CD4-positive, alpha-beta memory T cell (primary cell): ENCODE measurements around the gene C8G. TPM values are rescaled to one million over a fixed set of nuclear protein-coding genes. Genes with fewer than 3 reads are reported as not detected.

ENCODE experiments used
- CTCF ChIA-PET: fragments of 350-600 bp; sonication (Branson Sonifier 250); formaldehyde crosslinking; loops from one replicate; lab custom pipeline; 2021; ENCODE audit warnings: inconsistent platforms; ENCODE audit not compliant: partially characterized antibody; lab: Charles Lee
- POLR2A ChIA-PET: fragments of 350-600 bp; sonication (Branson Sonifier 250); formaldehyde crosslinking; loops from one replicate; lab custom pipeline; 2021; ENCODE audit not compliant: partially characterized antibody; lab: Charles Lee
- DNase-seq, 5 donors: peaks; one replicate each; pipeline versions ENCODE4 v3.0.0 to v3.0.0-alpha.2; 2020 to 2022; ENCODE audit warnings: mixed read lengths in 1 of 5
- H3K27ac ChIP-seq: one replicate; pipeline ENCODE4 v1.7.0; 2013; ENCODE audit warnings: low read depth, low read length
- H3K27me3 ChIP-seq: 2 replicates; pipeline ENCODE4 v1.7.0; 2013; ENCODE audit warnings: mild to moderate bottlenecking, low read length, moderate library complexity; ENCODE audit not compliant: insufficient read depth
- H3K36me3 ChIP-seq: 2 replicates; pipeline ENCODE4 v1.7.0; 2013; ENCODE audit warnings: mild to moderate bottlenecking, low read length, moderate library complexity; ENCODE audit not compliant: insufficient read depth
- H3K4me1 ChIP-seq: 2 replicates; pipeline ENCODE4 v1.7.0; 2013; ENCODE audit warnings: mild to moderate bottlenecking, low read length, moderate library complexity; ENCODE audit not compliant: insufficient read depth
- H3K4me3 ChIP-seq, 2 donors: one replicate each; pipeline ENCODE4 v1.7.0; 2013; ENCODE audit warnings: low read length in 2 of 2, mild to moderate bottlenecking in 1 of 2
- H3K9me3 ChIP-seq, 2 donors: one replicate each; pipeline ENCODE4 v1.7.0; 2013; ENCODE audit warnings: low read length in 2 of 2, control low read depth in 1 of 2; ENCODE audit not compliant: control insufficient read depth in 1 of 2
- H3K27ac Mint-ChIP-seq, 7 donors: one replicate each; pipeline ENCODE4 v1.8.0; 2020 to 2021; ENCODE audit warnings: mixed read lengths in 7 of 7, mild to moderate bottlenecking in 6 of 7, inconsistent platforms in 3 of 7, moderate library complexity in 3 of 7
- H3K27me3 Mint-ChIP-seq, 2 donors: one replicate each; pipeline ENCODE4 v1.8.0; 2020 to 2021; ENCODE audit warnings: mixed read lengths in 2 of 2
- H3K36me3 Mint-ChIP-seq, 2 donors: one replicate each; pipeline ENCODE4 v1.8.0; 2020 to 2021; ENCODE audit warnings: mixed read lengths in 2 of 2, inconsistent platforms in 1 of 2, mild to moderate bottlenecking in 1 of 2
- H3K4me1 Mint-ChIP-seq, 4 donors: one replicate each; pipeline ENCODE4 v1.8.0; 2020 to 2021; ENCODE audit warnings: mixed read lengths in 4 of 4, mild to moderate bottlenecking in 1 of 4
- H3K4me3 Mint-ChIP-seq, 8 donors: one replicate each; pipeline ENCODE4 v1.8.0; 2020 to 2021; ENCODE audit warnings: mixed read lengths in 8 of 8, mild to moderate bottlenecking in 7 of 8, moderate library complexity in 6 of 8, inconsistent platforms in 3 of 8
- H3K9me3 Mint-ChIP-seq, 8 donors: one replicate each; pipeline ENCODE4 v1.8.0; 2020 to 2021; ENCODE audit warnings: mixed read lengths in 8 of 8, mild to moderate bottlenecking in 5 of 8, inconsistent platforms in 3 of 8, moderate library complexity in 1 of 8
- intact Hi-C: fragments of 100-400 bp; cut with micrococcal nuclease; formaldehyde crosslinking; loops from one replicate; pipeline ENCODE4 v1.15.1; 2023
- polyA plus RNA-seq, 2 donors: library from polyadenylated mRNA; unstranded; fragments of 300-500 nt; fragmentation: Illumina TruSeq; gene quantifications; one replicate each; pipeline ENCODE4 v1.2.3, GENCODE V29; 2021
- total RNA-seq, 2 experiments: library from RNA; stranded (reverse); gene quantifications; one replicate each; pipeline ENCODE4 v1.2.3, GENCODE V29; 2021

C8G gene
- total and polyA plus RNA-seq, 4 experiments from 2014 or later, result 0.60 to 2.2 (median 2.2) TPM; not detected in 1

GRCh38 chr9:136934277-136934676 lies 10.8 kb upstream of the C8G start:
- H3K36me3 ChIP-seq, result no peaks in the 10 kb centered on the region
- H3K4me1 Mint-ChIP-seq, result peaks cover under 1 to 10% (median 5%) of the 10 kb centered on the region in 4 donors
- POLR2A ChIA-PET, result no interaction called here
- no peaks in the 10 kb centered on the region for H3K4me1 ChIP-seq
- peaks cover 7 to 10% of the 10 kb centered on the region in 2 donors for H3K36me3 Mint-ChIP-seq
- peak overlapping the region in 2 of 7 donors; percentile 74 to 79 for H3K27ac Mint-ChIP-seq
- no peak for DNase-seq
- intact Hi-C loops, result no loop called here
- H3K9me3 ChIP-seq, result no peaks in the 10 kb centered on the region
- no peak overlapping the region for H3K4me3 Mint-ChIP-seq
- CTCF ChIA-PET, result no interaction called here
- no peak overlapping the region for H3K4me3 ChIP-seq
- H3K27ac ChIP-seq, result no peak overlapping the region
- H3K27me3 ChIP-seq, result no peaks in the 10 kb centered on the region
- no peaks in the 10 kb centered on the region for H3K27me3 Mint-ChIP-seq
- peaks cover 0 to 2% (median 0%) of the 10 kb centered on the region in 8 donors for H3K9me3 Mint-ChIP-seq

DNA sequence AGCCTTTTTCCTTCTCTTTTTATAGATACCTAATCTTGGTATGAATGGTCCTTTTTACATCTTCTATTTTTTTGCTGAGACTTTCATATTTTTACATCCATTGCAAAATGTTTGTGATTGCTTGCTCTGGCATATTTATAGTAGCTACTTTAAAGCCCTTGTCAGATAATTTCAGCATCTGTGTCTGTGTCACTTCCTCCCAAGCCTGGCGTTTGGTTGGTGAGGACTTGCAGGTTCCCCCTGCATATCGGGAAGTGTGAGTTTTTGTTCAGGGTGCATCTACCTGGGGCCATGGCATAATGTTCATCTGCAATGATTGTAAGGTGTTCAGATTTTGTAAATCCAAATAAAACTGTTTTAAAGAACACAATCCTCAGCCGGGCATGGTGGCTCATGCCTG lies 9.4 kb upstream of the C8G start:
- Histone ChIP-seq H3K27me3 (no peaks in the 10 kb centered on the region), H3K4me3 (no peak overlapping the region), H3K4me1 (no peaks in the 10 kb centered on the region), H3K36me3 (peaks cover 7% of the 10 kb centered on the region), H3K9me3 (no peaks in the 10 kb centered on the region), H3K27ac (no peak overlapping the region)
- ChIA-PET CTCF (interaction anchor here (1.4 kb wide), 1 partner anchor 93 kb away, joined by 3 read pairs; the partner anchor contains the start of gene AJM1), POLR2A (no interaction called here)
- Mint-ChIP-seq H3K4me1 (peaks cover 4 to 10% (median 6%) of the 10 kb centered on the region in 4 donors), H3K27me3 (no peaks in the 10 kb centered on the region), H3K27ac (no peak overlapping the region), H3K36me3 (peaks cover 13% of the 10 kb centered on the region in 2 donors), H3K9me3 (peaks cover 0 to 2% (median 0%) of the 10 kb centered on the region in 8 donors), H3K4me3 (no peak overlapping the region)
- DNase-seq, result no peak
- intact Hi-C loops, result no loop called here

- H3K27ac Mint-ChIP-seq, result peak overlapping the region in 2 of 7 donors; percentile 8 to 27
These were observed 8.3 kb upstream of the C8G start for GRCh38 chr9:136936645-136937170.

DNA sequence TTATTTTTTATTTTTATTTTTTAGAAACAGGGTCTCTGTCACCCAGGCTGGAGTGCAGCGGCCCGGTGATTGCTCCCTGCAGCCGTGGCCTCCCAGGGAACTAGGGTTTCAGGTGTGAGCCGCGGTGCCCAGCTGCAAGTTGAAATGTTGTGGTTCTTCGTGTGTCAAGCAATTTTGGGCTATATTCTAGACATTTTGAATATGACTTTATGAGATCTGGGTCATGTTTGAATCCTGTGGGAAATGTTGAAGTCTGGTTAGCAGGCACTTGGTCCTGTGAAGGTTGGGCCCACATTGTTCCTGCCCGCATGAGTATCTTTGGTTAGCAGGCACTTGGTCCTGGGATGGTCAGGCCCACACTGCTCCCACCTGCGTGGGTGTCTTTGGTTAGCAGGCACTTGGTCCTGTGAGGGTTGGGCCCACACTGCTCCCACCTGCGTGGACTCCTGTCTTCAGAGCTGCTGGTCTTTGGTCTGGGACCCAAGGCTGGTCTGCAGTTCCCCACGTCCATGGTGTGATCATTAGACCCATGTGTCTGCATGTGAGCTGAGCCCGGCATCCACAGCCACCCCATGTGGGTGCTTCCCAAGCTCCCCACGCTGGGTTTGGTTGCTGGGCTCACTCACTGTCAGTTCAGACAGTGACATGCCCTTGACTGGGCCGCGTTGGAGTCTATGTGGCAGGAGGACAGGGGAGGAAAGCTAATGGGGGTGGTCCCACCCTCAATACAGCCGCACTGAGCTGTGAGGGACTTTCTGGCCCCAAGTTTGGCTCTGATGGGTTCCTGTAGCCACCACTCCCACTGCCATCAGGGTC lies 7.6 kb upstream of the C8G start:
- ChIA-PET CTCF (interaction anchor here (0.6 to 2.3 kb wide), 3 partner anchors 8 to 98 kb away, joined by 3 to 9 read pairs (median 3); partner anchors contain the start of gene AJM1), POLR2A (interaction anchor here (1.1 to 1.4 kb wide), 3 partner anchors 56 to 77 kb away, joined by 3 to 4 read pairs (median 3); partner anchors contain the start of gene CLIC3)
- H3K9me3 ChIP-seq, result no peaks in the 10 kb centered on the region
- H3K27me3 ChIP-seq, result no peaks in the 10 kb centered on the region
- peaks cover 0 to 2% (median 0%) of the 10 kb centered on the region in 8 donors for H3K9me3 Mint-ChIP-seq
- no peak overlapping the region for H3K4me3 Mint-ChIP-seq
- H3K4me1 Mint-ChIP-seq, result peaks cover 4 to 10% (median 6%) of the 10 kb centered on the region in 4 donors
- no peak for DNase-seq
- H3K4me1 ChIP-seq, result no peaks in the 10 kb centered on the region
- intact Hi-C loops, result no loop called here
- H3K36me3 Mint-ChIP-seq, result peaks cover 19% of the 10 kb centered on the region in 2 donors
- H3K4me3 ChIP-seq, result no peak overlapping the region
- H3K36me3 ChIP-seq, result peaks cover 21% of the 10 kb centered on the region
- no peak overlapping the region for H3K27ac ChIP-seq
- H3K27ac Mint-ChIP-seq, result peak overlapping the region in 1 of 7 donors; percentile 19
- H3K27me3 Mint-ChIP-seq, result no peaks in the 10 kb centered on the region

More at GRCh38 chr9:136936645-136937170, 8.3 kb upstream of the C8G start:
- intact Hi-C loops, result no loop called here
- H3K27me3 Mint-ChIP-seq, result no peaks in the 10 kb centered on the region
- Histone ChIP-seq H3K36me3 (peaks cover 16% of the 10 kb centered on the region), H3K9me3 (no peaks in the 10 kb centered on the region), H3K4me1 (no peaks in the 10 kb centered on the region), H3K27ac (no peak overlapping the region), H3K27me3 (no peaks in the 10 kb centered on the region), H3K4me3 (no peak overlapping the region)
- peaks cover 4 to 10% (median 6%) of the 10 kb centered on the region in 4 donors for H3K4me1 Mint-ChIP-seq
- ChIA-PET POLR2A (interaction anchor here (1.3 to 1.4 kb wide), 2 partner anchors 55 to 60 kb away, joined by 3 to 4 read pairs; partner anchors contain the start of gene CLIC3), CTCF (interaction anchor here (2.3 kb wide), 1 partner anchor 98 kb away, joined by 9 read pairs; no protein-coding TSS in a partner anchor)
- DNase-seq, result no peak
- H3K36me3 Mint-ChIP-seq, result peaks cover 16 to 19% of the 10 kb centered on the region in 2 donors
- H3K4me3 Mint-ChIP-seq, result no peak overlapping the region
- peaks cover 0 to 2% (median 0%) of the 10 kb centered on the region in 8 donors for H3K9me3 Mint-ChIP-seq

GRCh38 chr9:136939431-136939995 lies 5.5 kb upstream of the C8G start:
- Histone ChIP-seq H3K27me3 (no peaks in the 10 kb centered on the region), H3K36me3 (peaks cover 21% of the 10 kb centered on the region), H3K4me1 (peaks cover 12% of the 10 kb centered on the region), H3K4me3 (no peak overlapping the region), H3K27ac (no peak overlapping the region), H3K9me3 (no peaks in the 10 kb centered on the region)
- Mint-ChIP-seq H3K36me3 (peaks cover 16 to 19% of the 10 kb centered on the region in 2 donors), H3K4me1 (peaks cover 1 to 13% (median 7%) of the 10 kb centered on the region in 4 donors), H3K27ac (peak overlapping the region in 2 of 7 donors; percentile 35 to 37), H3K4me3 (no peak overlapping the region), H3K27me3 (no peaks in the 10 kb centered on the region), H3K9me3 (peaks cover 0 to 2% (median 0%) of the 10 kb centered on the region in 8 donors)
- ChIA-PET CTCF (interaction anchor here (0.7 to 1.1 kb wide), 3 partner anchors 9 to 147 kb away, joined by 3 to 4 read pairs (median 3); no protein-coding TSS in a partner anchor), POLR2A (interaction anchor here (0.7 to 1.4 kb wide), 4 partner anchors 10 to 135 kb away, joined by 3 to 5 read pairs (median 4); partner anchors contain the start of gene AJM1)
- intact Hi-C loops, result no loop called here
- no peak for DNase-seq

DNA sequence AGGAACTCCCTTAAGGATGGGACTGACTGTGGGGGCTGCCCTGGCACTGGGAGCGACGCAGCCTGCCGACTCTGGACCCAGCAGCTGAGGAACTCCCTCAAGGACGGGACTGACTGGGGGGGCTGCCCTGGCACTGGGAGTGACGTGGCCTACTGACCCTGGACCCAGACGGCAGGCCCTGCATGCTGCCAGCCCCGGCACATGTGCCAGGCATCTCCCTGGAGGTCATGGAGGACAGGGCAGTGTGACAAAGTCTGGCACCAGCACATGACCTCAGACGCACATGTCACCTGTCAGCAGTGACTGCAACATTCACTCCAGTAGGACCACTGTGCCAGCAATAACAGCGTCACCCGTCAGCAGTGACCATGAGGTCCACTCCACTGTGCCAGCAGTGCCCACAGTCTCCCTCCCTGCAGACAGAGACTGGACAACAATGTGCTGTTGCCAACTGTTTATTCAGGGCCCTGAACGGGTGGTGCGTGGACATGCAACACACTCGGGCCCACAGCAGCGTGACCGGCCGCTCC lies 5.0 kb upstream of the C8G start:
- Histone ChIP-seq H3K4me3 (no peak overlapping the region), H3K36me3 (peaks cover 21% of the 10 kb centered on the region), H3K9me3 (no peaks in the 10 kb centered on the region), H3K4me1 (peaks cover 16% of the 10 kb centered on the region), H3K27me3 (no peaks in the 10 kb centered on the region), H3K27ac (no peak overlapping the region)
- ChIA-PET CTCF (interaction anchor here (1.1 kb wide), 1 partner anchor 148 kb away, joined by 4 read pairs; no protein-coding TSS in a partner anchor), POLR2A (interaction anchor here (0.7 to 1.2 kb wide), 2 partner anchors 98 to 136 kb away, joined by 3 to 4 read pairs; partner anchors contain the start of gene AJM1)
- peaks cover 0 to 2% (median 0%) of the 10 kb centered on the region in 8 donors for H3K9me3 Mint-ChIP-seq
- H3K36me3 Mint-ChIP-seq, result peaks cover 16 to 19% of the 10 kb centered on the region in 2 donors
- intact Hi-C loops, result no loop called here
- H3K27me3 Mint-ChIP-seq, result no peaks in the 10 kb centered on the region
- no peak overlapping the region for H3K27ac Mint-ChIP-seq
- DNase-seq, result no peak
- H3K4me3 Mint-ChIP-seq, result no peak overlapping the region
- peaks cover 4 to 18% (median 11%) of the 10 kb centered on the region in 4 donors for H3K4me1 Mint-ChIP-seq
